Endothelial cell of umbilical vein (primary cell): ENCODE measurements around the gene SLC10A7. TPM values are rescaled to one million over a fixed set of nuclear protein-coding genes. Genes with fewer than 3 reads are reported as not detected.

Experiments used
- BruUV-seq: library from RNA; stranded (reverse); fragments of 400-500 nt; replicated peaks from 2 replicates; lab custom pipeline; 2021; lab: Mats Ljungman, UMichigan
- CTCF ChIA-PET: fragments of 300-600, 350-600 bp; sonication (Branson Sonifier 250); formaldehyde crosslinking; loops from one replicate; lab custom pipeline; 2021; ENCODE audit warnings: antibody characterized with exemption, inconsistent platforms; lab: Charles Lee
- POLR2A ChIA-PET: fragments of 300-600, 350-600 bp; sonication (Branson Sonifier 250); formaldehyde crosslinking; loops from one replicate; lab custom pipeline; 2021; ENCODE audit warnings: antibody characterized with exemption, inconsistent platforms; lab: Charles Lee
- DNase-seq: peaks from one replicate; pipeline ENCODE4 v3.0.0-alpha.2; 2011; ENCODE audit warnings: low read depth, low spot score
- FAIRE-seq: peaks from 2 replicates; lab custom pipeline; 2011; peaks lifted over from hg19 to GRCh38; lab: Jason Lieb, UNC
- H2AFZ ChIP-seq: 2 replicates; pipeline ENCODE4 v1.6.0; 2012; ENCODE audit warnings: low read depth, low read length, control low read depth, inconsistent platforms
- H3K27ac ChIP-seq: 2 replicates; pipeline ENCODE4 v1.5.1; 2011; ENCODE audit warnings: low read depth, mild to moderate bottlenecking, control low read depth, low read length, moderate library complexity; ENCODE audit not compliant: insufficient read depth
- H3K27me3 ChIP-seq, 2 experiments: 2 replicates each; pipeline versions ENCODE4 v1.6.0 to v1.6.1; 2011; ENCODE audit warnings: low read length in 2 of 2, mixed read lengths in 1 of 2; ENCODE audit not compliant: control insufficient read depth in 2 of 2, insufficient read depth in 2 of 2
- H3K36me3 ChIP-seq, 2 experiments: 2 replicates in 1 of 2; 3 replicates in 1 of 2; pipeline ENCODE4 v1.5.1; 2011; ENCODE audit warnings: low read length in 2 of 2, mild to moderate bottlenecking in 1 of 2, moderate library complexity in 1 of 2; ENCODE audit not compliant: control insufficient read depth in 2 of 2, insufficient read depth in 2 of 2; ENCODE audit errors: extremely low read depth in 1 of 2
- H3K4me1 ChIP-seq: 3 replicates; pipeline ENCODE4 v1.5.1; 2011; ENCODE audit warnings: mild to moderate bottlenecking, low read length; ENCODE audit not compliant: control insufficient read depth, insufficient read depth; ENCODE audit errors: extremely low read depth
- H3K4me2 ChIP-seq: 2 replicates; pipeline ENCODE4 v1.6.1; 2011; ENCODE audit warnings: low read length, control low read depth, mixed read lengths; ENCODE audit not compliant: insufficient read depth
- H3K4me3 ChIP-seq, 3 experiments: fragments of 200-600 bp in 1 of 3; sonication (generic), shearing (Covaris generic) in 1 of 3; replicated peaks in 1 of 3; 2 replicates each; pipeline ENCODE4 v1.5.1; 2011 to 2016; ENCODE audit warnings: control low read depth in 3 of 3, low read length in 3 of 3, mild to moderate bottlenecking in 2 of 3, inconsistent platforms in 1 of 3, low read depth in 1 of 3, moderate library complexity in 1 of 3; ENCODE audit not compliant: insufficient read depth in 1 of 3
- H3K79me2 ChIP-seq: 2 replicates; pipeline ENCODE4 v1.6.0; 2012; ENCODE audit warnings: low read length, inconsistent platforms; ENCODE audit not compliant: control insufficient read depth, insufficient read depth
- H3K9ac ChIP-seq: replicated peaks from 2 replicates; pipeline ENCODE3; 2011; ENCODE audit warnings: low read length, control low read depth; ENCODE audit not compliant: insufficient read depth; ENCODE audit errors: extremely low read depth
- H3K9me1 ChIP-seq: replicated peaks from 3 replicates; pipeline ENCODE4 v1.6.0; 2011; ENCODE audit warnings: mild to moderate bottlenecking, low read length; ENCODE audit not compliant: control insufficient read depth, insufficient read depth; ENCODE audit errors: extremely low read depth
- H3K9me3 ChIP-seq: replicated peaks from 2 replicates; pipeline ENCODE4 v1.5.1; 2012; ENCODE audit warnings: low read length, inconsistent platforms; ENCODE audit not compliant: control insufficient read depth, insufficient read depth
- H4K20me1 ChIP-seq: replicated peaks from 2 replicates; pipeline ENCODE3; 2011; ENCODE audit warnings: mild to moderate bottlenecking, low read length; ENCODE audit not compliant: control insufficient read depth, insufficient read depth; ENCODE audit errors: extremely low read depth
- EZH2 ChIP-seq: IDR thresholded peaks from 2 replicates; pipeline ENCODE4 v1.6.1; 2012; ENCODE audit warnings: borderline replicate concordance, low read depth, mild to moderate bottlenecking, moderate library complexity, low read length, inconsistent platforms; ENCODE audit not compliant: severe bottlenecking
- FOS ChIP-seq: IDR thresholded peaks from 2 replicates; pipeline ENCODE4 v1.6.1; 2011; ENCODE audit warnings: mild to moderate bottlenecking, low read length, moderate library complexity, borderline replicate concordance; ENCODE audit not compliant: insufficient read depth
- GATA2 ChIP-seq: IDR thresholded peaks from 2 replicates; pipeline ENCODE4 v1.7.0; 2011; ENCODE audit warnings: low read depth, mild to moderate bottlenecking, moderate library complexity, mixed read lengths, low read length; ENCODE audit not compliant: insufficient read length, insufficient read depth
- JUN ChIP-seq: IDR thresholded peaks from 2 replicates; pipeline ENCODE4 v1.6.1; 2011; ENCODE audit warnings: borderline replicate concordance, low read depth; ENCODE audit not compliant: insufficient read length, insufficient read depth
- MYC ChIP-seq: IDR thresholded peaks from one replicate; pipeline ENCODE4 v1.6.1; 2011; ENCODE audit warnings: mild to moderate bottlenecking, low read depth, low read length
- POLR2A ChIP-seq: IDR thresholded peaks from 2 replicates; pipeline ENCODE4 v1.6.1; 2012; ENCODE audit warnings: low read depth, mild to moderate bottlenecking, control low read depth, low read length
- POLR2AphosphoS5 ChIP-seq: IDR thresholded peaks from 2 replicates; pipeline ENCODE4 v1.6.1; 2012; ENCODE audit warnings: low read depth, mild to moderate bottlenecking, control low read depth, low read length, moderate library complexity; ENCODE audit not compliant: insufficient read depth
- dilution Hi-C: fragments of 300-500 bp; cut with MboI; formaldehyde crosslinking; loops from one replicate; pipeline ENCODE4 v1.15.0; 2019; ENCODE audit warnings: low sequenced_read_pairs; ENCODE audit not compliant: extremely low pct_ligation_motif_present
- intact Hi-C: fragments of 100-400 bp; cut with micrococcal nuclease; formaldehyde crosslinking; loops from one replicate; pipeline ENCODE4 v1.10.0; 2022
- polyA plus RNA-seq, 4 experiments: library from polyadenylated mRNA; depleted of rRNA in 3 of 4; stranded (reverse) in 3 of 4; unstranded in 1 of 4; fragments of >200 nt; gene quantifications; 2 replicates each; pipeline versions ENCODE4 v1.2.1 to v1.2.3, GENCODE V29; 2011 to 2012; ENCODE audit warnings: missing spikeins in 1 of 4
- total RNA-seq: library from RNA; stranded (reverse); gene quantifications from 2 replicates; pipeline ENCODE4 v1.2.3, GENCODE V29; 2021
- TF ChIP-seq, protein P1 (sequence below): IDR thresholded peaks from 2 replicates; pipeline ENCODE4 v1.6.1; 2011; ENCODE audit not compliant: insufficient read depth, insufficient read length
- TF ChIP-seq, protein P2 (sequence below), 2 donors: IDR thresholded peaks; 1 replicate in 1 of 2; 2 replicates in 1 of 2; pipeline ENCODE4 v1.5.1; 2011; ENCODE audit warnings: low read length in 2 of 2, mild to moderate bottlenecking in 2 of 2, moderate library complexity in 2 of 2, control low read depth in 1 of 2, inconsistent platforms in 1 of 2, low read depth in 1 of 2; ENCODE audit not compliant: insufficient read depth in 1 of 2; ENCODE audit errors: extremely low read depth in 1 of 2

The SLC10A7 gene
- total and polyA plus RNA-seq, 2 donors (not counting 3 experiments of a cell fraction or from before 2014, with no cell fraction given): 13.6 to 20.4 TPM

DNA sequence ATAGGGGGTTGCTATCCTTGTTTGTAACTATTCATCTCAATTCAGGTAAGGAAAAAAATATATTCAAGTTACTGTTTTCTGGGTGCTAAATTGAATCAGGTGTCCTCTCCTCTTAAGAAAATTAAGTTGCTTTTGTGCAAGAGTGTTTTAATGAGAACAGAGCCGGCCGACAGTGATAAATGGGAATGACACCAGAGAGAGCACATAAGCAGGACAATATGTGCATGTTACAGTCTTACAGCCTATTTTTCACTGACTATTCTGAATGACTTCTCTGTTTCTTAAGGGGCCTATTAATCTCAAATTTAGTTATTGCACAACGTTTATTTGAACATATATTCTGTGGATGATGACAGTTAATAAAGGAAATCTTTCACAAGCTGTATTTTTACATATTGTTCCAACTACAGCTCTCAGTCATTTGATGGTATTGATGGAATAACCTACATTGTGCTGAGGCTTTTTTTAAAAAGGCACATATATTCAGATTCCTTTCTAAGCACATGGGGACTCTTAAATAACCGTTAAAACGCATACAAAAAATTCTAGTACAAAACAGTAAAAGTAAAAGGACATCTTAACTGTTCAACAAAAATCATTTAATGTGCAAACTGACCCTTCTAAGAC is 68.4 kb downstream of the SLC10A7 start:
- POLR2A ChIA-PET: no interaction called here
- TF ChIP-seq MYC (no peak), POLR2A (no peak), GATA2 (no peak), EZH2 (no peak), JUN (no peak), POLR2AphosphoS5 (no peak), FOS (no peak)
- TF ChIP-seq, protein P1, sequence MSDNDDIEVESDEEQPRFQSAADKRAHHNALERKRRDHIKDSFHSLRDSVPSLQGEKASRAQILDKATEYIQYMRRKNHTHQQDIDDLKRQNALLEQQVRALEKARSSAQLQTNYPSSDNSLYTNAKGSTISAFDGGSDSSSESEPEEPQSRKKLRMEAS: no peak
- TF ChIP-seq, protein P2, sequence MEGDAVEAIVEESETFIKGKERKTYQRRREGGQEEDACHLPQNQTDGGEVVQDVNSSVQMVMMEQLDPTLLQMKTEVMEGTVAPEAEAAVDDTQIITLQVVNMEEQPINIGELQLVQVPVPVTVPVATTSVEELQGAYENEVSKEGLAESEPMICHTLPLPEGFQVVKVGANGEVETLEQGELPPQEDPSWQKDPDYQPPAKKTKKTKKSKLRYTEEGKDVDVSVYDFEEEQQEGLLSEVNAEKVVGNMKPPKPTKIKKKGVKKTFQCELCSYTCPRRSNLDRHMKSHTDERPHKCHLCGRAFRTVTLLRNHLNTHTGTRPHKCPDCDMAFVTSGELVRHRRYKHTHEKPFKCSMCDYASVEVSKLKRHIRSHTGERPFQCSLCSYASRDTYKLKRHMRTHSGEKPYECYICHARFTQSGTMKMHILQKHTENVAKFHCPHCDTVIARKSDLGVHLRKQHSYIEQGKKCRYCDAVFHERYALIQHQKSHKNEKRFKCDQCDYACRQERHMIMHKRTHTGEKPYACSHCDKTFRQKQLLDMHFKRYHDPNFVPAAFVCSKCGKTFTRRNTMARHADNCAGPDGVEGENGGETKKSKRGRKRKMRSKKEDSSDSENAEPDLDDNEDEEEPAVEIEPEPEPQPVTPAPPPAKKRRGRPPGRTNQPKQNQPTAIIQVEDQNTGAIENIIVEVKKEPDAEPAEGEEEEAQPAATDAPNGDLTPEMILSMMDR (IDR thresholded peaks at IDR 0.05; ENCODE audit: extremely low read depth in 1 of 2, insufficient read depth in 1 of 2, low read depth in 1 of 2, low read length in 2 of 2): no peak
- Histone ChIP-seq H3K27me3 (no peaks in the 10 kb centered on the region), H3K9me3 (no peaks in the 10 kb centered on the region), H4K20me1 (no peaks in the 10 kb centered on the region), H3K79me2 (no peaks in the 10 kb centered on the region), H3K9ac (no peak overlapping the region), H2AFZ (no peak overlapping the region), H3K36me3 (no peaks in the 10 kb centered on the region), H3K4me3 (no peak overlapping the region), H3K4me1 (no peaks in the 10 kb centered on the region), H3K9me1 (no peaks in the 10 kb centered on the region), H3K27ac (no peak overlapping the region), H3K4me2 (no peak overlapping the region)
- dilution Hi-C loops (no loop called here), intact Hi-C loops (no loop called here)
- no TSS peak for BruUV-seq
- FAIRE-seq: no peak
- no peak for DNase-seq
- CTCF ChIA-PET: interaction anchor here (0.8 to 1.0 kb wide), 3 partner anchors 10 to 13 kb away, joined by 3 to 5 read pairs (median 3); no protein-coding TSS in a partner anchor
